H1 (cell line): ENCODE measurements around the gene SELENOK. TPM values are rescaled to one million over a fixed set of nuclear protein-coding genes. Genes with fewer than 3 reads are reported as not detected.

Experiments
- CTCF ChIA-PET: fragments of 300-600 bp; sonication (Branson Sonifier 250); formaldehyde crosslinking; loops from one replicate; lab custom pipeline; 2021; ENCODE audit not compliant: partially characterized antibody; lab: Charles Lee
- POLR2A ChIA-PET: fragments of 300-600 bp; sonication (Branson Sonifier 250); formaldehyde crosslinking; loops from one replicate; lab custom pipeline; 2021; ENCODE audit warnings: inconsistent platforms; ENCODE audit not compliant: partially characterized antibody; lab: Charles Lee
- DNase-seq, 2 experiments: peaks; one replicate each; pipeline versions ENCODE4 v3.0.0 to v3.0.0-alpha.2; 2010 to 2022; ENCODE audit warnings: low spot score in 2 of 2, low read depth in 1 of 2, mixed read lengths in 1 of 2
- FAIRE-seq: peaks from 2 replicates; lab custom pipeline; 2011; peaks lifted over from hg19 to GRCh38; lab: Jason Lieb, UNC
- H2AFZ ChIP-seq: 2 replicates; pipeline ENCODE4 v1.8.1; 2012; ENCODE audit warnings: low read length, inconsistent platforms
- H2AK5ac ChIP-seq: 2 replicates; pipeline ENCODE4 v1.6.1; 2013; ENCODE audit warnings: low read depth, low read length
- H2BK120ac ChIP-seq: replicated peaks from 2 replicates; pipeline ENCODE3; 2013; ENCODE audit warnings: low read depth, low read length, inconsistent platforms
- H2BK12ac ChIP-seq: 2 replicates; pipeline ENCODE4 v1.6.1; 2013; ENCODE audit warnings: low read depth, low read length
- H2BK15ac ChIP-seq: 2 replicates; pipeline ENCODE4 v1.6.1; 2013; ENCODE audit warnings: low read length
- H2BK20ac ChIP-seq: 2 replicates; pipeline ENCODE4 v1.6.1; 2013; ENCODE audit warnings: low read length
- H2BK5ac ChIP-seq: 2 replicates; pipeline ENCODE4 v1.6.1; 2013; ENCODE audit warnings: low read depth, low read length
- H3K14ac ChIP-seq: 2 replicates; pipeline ENCODE4 v1.6.1; 2013; ENCODE audit warnings: inconsistent platforms; ENCODE audit not compliant: insufficient read length
- H3K18ac ChIP-seq: 2 replicates; pipeline ENCODE4 v1.6.1; 2013; ENCODE audit warnings: low read length; ENCODE audit errors: extremely low read depth
- H3K23ac ChIP-seq: 2 replicates; pipeline ENCODE4 v1.6.1; 2013; ENCODE audit warnings: inconsistent platforms; ENCODE audit not compliant: insufficient read length
- H3K23me2 ChIP-seq: 2 replicates; pipeline ENCODE4 v1.6.1; 2013; ENCODE audit warnings: low read depth, low read length
- H3K27ac ChIP-seq: 2 replicates; pipeline ENCODE4 v1.6.1; 2011; ENCODE audit warnings: low read depth, low read length, inconsistent platforms
- H3K27me3 ChIP-seq, 4 experiments: replicated peaks in 1 of 4; 1 replicate in 1 of 4; 2 replicates in 3 of 4; pipeline versions ENCODE4 v1.6.1 to v1.8.1; 2011 to 2013; ENCODE audit warnings: low read length in 3 of 4, mild to moderate bottlenecking in 3 of 4, inconsistent platforms in 2 of 4, mixed read lengths in 2 of 4, moderate library complexity in 1 of 4; ENCODE audit not compliant: control insufficient read depth in 3 of 4, insufficient read depth in 3 of 4; ENCODE audit errors: extremely low read depth in 1 of 4
- H3K36me3 ChIP-seq, 4 experiments: 2 replicates each; pipeline versions ENCODE4 v1.6.1 to v1.8.1; 2011 to 2013; ENCODE audit warnings: mild to moderate bottlenecking in 4 of 4, low read length in 3 of 4, moderate library complexity in 2 of 4, control low read depth in 1 of 4, inconsistent platforms in 1 of 4; ENCODE audit not compliant: insufficient read depth in 4 of 4, control insufficient read depth in 2 of 4
- H3K4ac ChIP-seq: replicated peaks from 2 replicates; pipeline ENCODE3; 2013; ENCODE audit warnings: low read length, low read depth, mixed read lengths, inconsistent platforms; ENCODE audit not compliant: insufficient read length
- H3K4me1 ChIP-seq, 4 experiments: replicated peaks in 1 of 4; 1 replicate in 1 of 4; 2 replicates in 3 of 4; pipeline versions ENCODE4 v1.6.1 to v1.8.1; 2011 to 2013; ENCODE audit warnings: low read length in 3 of 4, inconsistent platforms in 2 of 4, mixed read lengths in 1 of 4; ENCODE audit not compliant: insufficient read depth in 4 of 4, control insufficient read depth in 3 of 4
- H3K4me2 ChIP-seq, 2 experiments: 2 replicates each; pipeline versions ENCODE4 v1.6.1 to v1.8.1; 2011 to 2013; ENCODE audit warnings: low read depth in 2 of 2, low read length in 2 of 2, control low read depth in 1 of 2, inconsistent platforms in 1 of 2, mild to moderate bottlenecking in 1 of 2; ENCODE audit not compliant: insufficient read depth in 1 of 2
- H3K4me3 ChIP-seq, 4 experiments: fragments of 200-600, 300-600 bp in 1 of 4; sonication (generic), shearing (Covaris generic), sonication (Bioruptor Twin) in 1 of 4; 2 replicates each; pipeline versions ENCODE4 v1.5.1 to v1.8.1; 2011 to 2016; ENCODE audit warnings: low read length in 4 of 4, low read depth in 3 of 4, control low read depth in 2 of 4, inconsistent platforms in 2 of 4, mild to moderate bottlenecking in 2 of 4, mixed read lengths in 1 of 4, moderate library complexity in 1 of 4; ENCODE audit not compliant: insufficient read depth in 2 of 4; ENCODE audit errors: extremely low read depth in 1 of 4
- H3K56ac ChIP-seq: replicated peaks from 2 replicates; pipeline ENCODE3; 2013; ENCODE audit warnings: low read depth, mild to moderate bottlenecking, mixed read lengths, low read length, inconsistent platforms; ENCODE audit not compliant: insufficient read length
- H3K79me1 ChIP-seq: 2 replicates; pipeline ENCODE4 v1.6.1; 2013; ENCODE audit warnings: low read depth, low read length, control low read depth
- H3K79me2 ChIP-seq, 2 experiments: 2 replicates each; pipeline versions ENCODE4 v1.6.1 to v1.8.1; 2012 to 2013; ENCODE audit warnings: low read length in 2 of 2, mild to moderate bottlenecking in 2 of 2, inconsistent platforms in 1 of 2; ENCODE audit not compliant: insufficient read depth in 2 of 2, control insufficient read depth in 1 of 2
- H3K9ac ChIP-seq, 4 experiments: replicated peaks in 1 of 4; 1 replicate in 1 of 4; 2 replicates in 3 of 4; pipeline versions ENCODE4 v1.6.1 to v1.8.1; 2011 to 2013; ENCODE audit warnings: low read depth in 3 of 4, low read length in 3 of 4, control low read depth in 2 of 4, mild to moderate bottlenecking in 2 of 4, moderate library complexity in 2 of 4, inconsistent platforms in 1 of 4; ENCODE audit errors: extremely low read depth in 1 of 4
- H3K9me3 ChIP-seq, 2 experiments: 2 replicates each; pipeline versions ENCODE4 v1.6.1 to v1.8.1; 2012 to 2013; ENCODE audit warnings: mild to moderate bottlenecking in 2 of 2, moderate library complexity in 2 of 2, control low read depth in 1 of 2, inconsistent platforms in 1 of 2, low read depth in 1 of 2, low read length in 1 of 2, mixed read lengths in 1 of 2; ENCODE audit not compliant: insufficient read depth in 2 of 2
- H4K20me1 ChIP-seq, 2 experiments: replicated peaks in 1 of 2; 2 replicates each; pipeline versions ENCODE3 to v1.8.1; 2011 to 2013; ENCODE audit warnings: inconsistent platforms in 2 of 2, low read length in 2 of 2, mild to moderate bottlenecking in 1 of 2; ENCODE audit not compliant: insufficient read depth in 2 of 2, control insufficient read depth in 1 of 2
- H4K5ac ChIP-seq: 2 replicates; pipeline ENCODE4 v1.6.1; 2013; ENCODE audit warnings: low read length, low read depth, mixed read lengths, inconsistent platforms; ENCODE audit not compliant: insufficient read length
- H4K8ac ChIP-seq: 2 replicates; pipeline ENCODE4 v1.8.0; 2013; ENCODE audit warnings: mild to moderate bottlenecking, moderate library complexity, low read length, inconsistent platforms; ENCODE audit not compliant: insufficient read depth; ENCODE audit errors: extremely low read depth
- H4K91ac ChIP-seq: replicated peaks from 2 replicates; pipeline ENCODE3; 2013; ENCODE audit warnings: low read length, mixed read lengths, inconsistent platforms; ENCODE audit not compliant: insufficient read length
- KDM4A ChIP-seq: IDR thresholded peaks from one replicate; pipeline ENCODE4 v1.7.1; 2012; ENCODE audit warnings: low read depth, mild to moderate bottlenecking, moderate library complexity, low read length, inconsistent platforms; ENCODE audit not compliant: severe bottlenecking
- MAX ChIP-seq: IDR thresholded peaks from 2 replicates; pipeline ENCODE4 v1.6.1; 2012; ENCODE audit warnings: inconsistent platforms
- NRF1 ChIP-seq: IDR thresholded peaks from 2 replicates; pipeline ENCODE4 v1.6.1; 2011; ENCODE audit warnings: mild to moderate bottlenecking, low read depth, low read length, improper control_type of control experiment
- YY1 ChIP-seq: IDR thresholded peaks from 2 replicates; pipeline ENCODE4 v1.6.1; 2011; ENCODE audit warnings: low read depth, mild to moderate bottlenecking, low read length
- WGBS, 2 experiments: shearing (Covaris generic) in 1 of 2; methylation state at CpG; one replicate each; pipeline versions ENCODE4 v1.1.6 to v1.1.7; 2013 to 2015; ENCODE audit warnings: low lambda C conversion rate in 2 of 2, mixed read lengths in 2 of 2, inconsistent platforms in 1 of 2, low coverage in 1 of 2, missing lambda C conversion rate in 1 of 2; ENCODE audit not compliant: insufficient replicate concordance in 2 of 2, insufficient coverage in 1 of 2, insufficient read length in 1 of 2; ENCODE audit errors: extremely low coverage in 1 of 2, missing lambda C conversion rate in 1 of 2; 5-methylcytosine and 5-hydroxymethylcytosine counted together
- polyA plus RNA-seq, 7 experiments: library from polyadenylated mRNA; depleted of rRNA in 3 of 7; stranded (reverse) in 5 of 7; unstranded in 2 of 7; fragments of >200 nt in 5 of 7; fragments of 200-250 nt in 2 of 7; gene quantifications; 1 replicate in 5 of 7; 2 replicates in 1 of 7; 4 replicates in 1 of 7; pipeline versions ENCODE4 v1.2.1 to v1.2.3, GENCODE V29; 2011 to 2013; ENCODE audit warnings: missing spikeins in 2 of 7, mixed read lengths in 2 of 7
- total RNA-seq: library from RNA; stranded (reverse); fragmentation: NEBNext Ultra II Directional; extraction: Animal tissue kit (Norgen Biotek cat#: 25700); gene quantifications from 2 replicates; pipeline ENCODE4 v1.2.1, GENCODE V29; 2021

Gene SELENOK
- total and polyA plus RNA-seq, 2 of the 8 experiments (the other 6 are each of a cell fraction or from before 2014, with no cell fraction given) = 26.9 to 40.2 TPM

GRCh38 chr3:53902711-53903110 is 11.1 kb upstream of the SELENOK start:
- Histone ChIP-seq H2AK5ac (no peak overlapping the region), H3K4ac (no peak overlapping the region), H3K79me1 (no peaks in the 10 kb centered on the region), H2BK5ac (no peak overlapping the region), H2BK20ac (no peak overlapping the region), H3K27me3 (no peaks in the 10 kb centered on the region; a peak in 1 of 7 replicates), H3K23ac (no peak overlapping the region), H4K91ac (no peak overlapping the region), H3K79me2 (no peaks in the 10 kb centered on the region), H3K4me2 (no peak overlapping the region), H2BK12ac (no peak overlapping the region), H2AFZ (no peak overlapping the region), H3K4me1 (no peaks in the 10 kb centered on the region), H3K36me3 (no peaks in the 10 kb centered on the region), H4K20me1 (no peaks in the 10 kb centered on the region), H3K56ac (no peak overlapping the region), H3K9ac (no peak overlapping the region), H4K5ac (no peak overlapping the region)
- CTCF ChIA-PET = no interaction called here
- WGBS, 2 experiments = 83% methylated on average over 5 of the region's 5 CpGs; no CpG with 5 or more reads in 1 of the 2 experiments
- no peak for DNase-seq
- TF ChIP-seq MAX (no peak), YY1 (no peak), NRF1 (no peak), KDM4A (no peak)
- TF ChIP-seq, all 59 proteins: peak for 0
- POLR2A ChIA-PET = no interaction called here
- no peaks in the 10 kb centered on the region for H3K9me3 ChIP-seq
- H3K23me2 ChIP-seq = no peaks in the 10 kb centered on the region
- no peak overlapping the region for H3K18ac ChIP-seq
- no peak overlapping the region for H3K27ac ChIP-seq
- no peak for FAIRE-seq
- H2BK120ac ChIP-seq = no peak overlapping the region
- no peak overlapping the region for H4K8ac ChIP-seq
- H3K14ac ChIP-seq = no peak overlapping the region
- no peak overlapping the region for H2BK15ac ChIP-seq
- no peak overlapping the region for H3K4me3 ChIP-seq
